Activated T-cell treated with anti-CD3 and anti-CD28 coated beads for 48 hours (primary cell): ENCODE results near the gene MST1.

Experiments used
- DNase-seq: peaks from one replicate; pipeline ENCODE4 v3.0.0-alpha.2; 2020; ENCODE audit warnings: low read depth

MST1 gene

GRCh38 chr3:49689046-49689907 is at the start of gene MST1, which contains the start of gene RNF123:
MST1 (minus strand) TSS chr3:49689474; CDS start chr3:49688691, 783 bp downstream.
RNF123 (plus strand) TSS chr3:49689557; CDS start chr3:49691166, 1,609 bp downstream.
- peak; percentile 91 for DNase-seq

GRCh38 chr3:49738067-49738713 is 48.9 kb upstream of the MST1 start:
- DNase-seq: no peak

GRCh38 chr3:49734752-49735151 is 45.5 kb upstream of the MST1 start:
- no peak for DNase-seq

GRCh38 chr3:49733551-49733950 is 44.3 kb upstream of the MST1 start:
- no peak for DNase-seq

GRCh38 chr3:49732597-49732996 is 43.3 kb upstream of the MST1 start:
- no peak for DNase-seq

- DNase-seq: no peak
Observed at GRCh38 chr3:49729966-49730609, 40.8 kb upstream of the MST1 start.

- no peak for DNase-seq
Observed at GRCh38 chr3:49727924-49728361, 38.7 kb upstream of the MST1 start.

- DNase-seq: no peak
Observed at GRCh38 chr3:49727154-49727923, 38.1 kb upstream of the MST1 start.

GRCh38 chr3:49725906-49726681 is 36.8 kb upstream of the MST1 start:
- DNase-seq: no peak

GRCh38 chr3:49724586-49724985 is 35.3 kb upstream of the MST1 start:
- no peak for DNase-seq

- peak; percentile 96 for DNase-seq
Observed at GRCh38 chr3:49723628-49724551, 34.6 kb upstream of the MST1 start, which contains the start of gene GMPPB. GMPPB (minus strand) TSS chr3:49723951; CDS start chr3:49723726, 225 bp downstream.

- peak; percentile 56 for DNase-seq
Observed at GRCh38 chr3:49723296-49723627, 34.0 kb upstream of the MST1 start.

GRCh38 chr3:49722896-49723295 is 33.6 kb upstream of the MST1 start:
- DNase-seq: no peak

GRCh38 chr3:49721896-49722781 is 32.9 kb upstream of the MST1 start:
- DNase-seq: no peak

- no peak for DNase-seq
Observed at GRCh38 chr3:49721596-49721895, 32.3 kb upstream of the MST1 start.

- no peak for DNase-seq
Observed at GRCh38 chr3:49720855-49721595, 31.8 kb upstream of the MST1 start.

- DNase-seq: peak; percentile 85
Observed at GRCh38 chr3:49719214-49719884, 30.1 kb upstream of the MST1 start, which contains the start of gene AMIGO3. AMIGO3 (minus strand) TSS chr3:49719684; CDS start chr3:49719465, 219 bp downstream.

- DNase-seq: no peak
Observed at GRCh38 chr3:49718858-49719213, 29.6 kb upstream of the MST1 start.
